ENCODE data around the gene MTMR11. TPM values are rescaled to one million over a fixed set of nuclear protein-coding genes. Genes with fewer than 3 reads are reported as not detected.

MTMR11 gene
- polyA plus RNA-seq, 3 donors = 53.1 to 152 (median 54.6) TPM

- Mint-ChIP-seq H3K4me3 (peak overlapping the region in 1 of 2 donors; percentile 68), H3K36me3 (peaks cover 0 to 2% of the 10 kb centered on the region in 2 donors), H3K4me1 (no peaks in the 10 kb centered on the region), H3K9me3 (peaks cover 0 to 11% (median 3%) of the 10 kb centered on the region in 7 donors), H3K27me3 (ENCODE audit: low read depth in 3 of 3) (peaks cover 88 to 93% (median 91%) of the 10 kb centered on the region in 3 donors), H3K27ac (no peak overlapping the region)
- H3K4me2 ChIP-seq (replicated peaks; ENCODE audit: extremely low read depth, low read length, poor library complexity, severe bottlenecking) = no peak overlapping the region
- no peak for DNase-seq
- no peaks in the 10 kb centered on the region for H3K4me1 ChIP-seq (ENCODE audit: control insufficient read depth in 1 of 2, insufficient read depth in 2 of 2, low read length in 2 of 2)
- H3K27ac ChIP-seq (ENCODE audit: low read depth in 1 of 2, low read length in 2 of 2) = no peak overlapping the region
- no peaks in the 10 kb centered on the region for H3K79me2 ChIP-seq (ENCODE audit: insufficient read depth, low read length)
- no peak overlapping the region for H3K9ac ChIP-seq (ENCODE audit: insufficient read depth, low read length, poor library complexity, severe bottlenecking)
- H3K27me3 ChIP-seq (ENCODE audit: control insufficient read depth in 2 of 2, insufficient read depth in 2 of 2, low read length in 2 of 2) = peaks cover 74 to 93% of the 10 kb centered on the region in 2 donors
- TF ChIP-seq CTCF (IDR thresholded peaks at IDR 0.05) = no peak
- intact Hi-C loops (cut with micrococcal nuclease) = loop anchor here in 1 of 2 donors (10.0 kb wide), 1 partner anchor 45 kb away; no protein-coding TSS in a partner anchor
- no peaks in the 10 kb centered on the region for H4K20me1 ChIP-seq (ENCODE audit: insufficient read depth, low read length)
- H2AFZ ChIP-seq (ENCODE audit: insufficient read depth, low read depth, low read length, poor library complexity, severe bottlenecking) = no peak overlapping the region
- WGBS (ENCODE audit: insufficient coverage) = 100% methylated on average over 2 of the region's 3 CpGs
- H3K36me3 ChIP-seq (replicated peaks in 1 of 2; ENCODE audit: control insufficient read depth in 1 of 2, insufficient read depth in 2 of 2, low read length in 2 of 2) = no peaks in the 10 kb centered on the region
- H3K9me3 ChIP-seq (replicated peaks in 1 of 2; ENCODE audit: control insufficient read depth in 1 of 2, insufficient read depth in 1 of 2, low read length in 2 of 2) = peaks cover 0 to 7% of the 10 kb centered on the region in 2 donors
- H3K4me3 ChIP-seq (replicated peaks in 1 of 3; ENCODE audit: low read depth in 2 of 3, low read length in 3 of 3) = no peak overlapping the region
Measured at GRCh38 chr1:149979972-149980540, 43.4 kb upstream of the MTMR11 start.

- no peak for TF ChIP-seq CTCF (IDR thresholded peaks at IDR 0.05)
- Mint-ChIP-seq H3K27ac (no peak overlapping the region), H3K27me3 (ENCODE audit: low read depth in 3 of 3) (peaks cover 88 to 93% (median 90%) of the 10 kb centered on the region in 3 donors), H3K36me3 (peaks cover 0 to 2% of the 10 kb centered on the region in 2 donors), H3K4me3 (peak overlapping the region in 1 of 2 donors; percentile 68), H3K4me1 (no peaks in the 10 kb centered on the region), H3K9me3 (peaks cover 0 to 8% (median 3%) of the 10 kb centered on the region in 7 donors)
- H3K4me3 ChIP-seq (replicated peaks in 1 of 3; ENCODE audit: low read depth in 2 of 3, low read length in 3 of 3) = no peak overlapping the region
- H3K9ac ChIP-seq (ENCODE audit: insufficient read depth, low read length, poor library complexity, severe bottlenecking) = no peak overlapping the region
- peaks cover 71 to 92% of the 10 kb centered on the region in 2 donors for H3K27me3 ChIP-seq (ENCODE audit: control insufficient read depth in 2 of 2, insufficient read depth in 2 of 2, low read length in 2 of 2)
- H4K20me1 ChIP-seq (ENCODE audit: insufficient read depth, low read length) = no peaks in the 10 kb centered on the region
- H3K4me1 ChIP-seq (ENCODE audit: control insufficient read depth in 1 of 2, insufficient read depth in 2 of 2, low read length in 2 of 2) = no peaks in the 10 kb centered on the region
- no peaks in the 10 kb centered on the region for H3K79me2 ChIP-seq (ENCODE audit: insufficient read depth, low read length)
- DNase-seq = no peak
- no peak overlapping the region for H2AFZ ChIP-seq (ENCODE audit: insufficient read depth, low read depth, low read length, poor library complexity, severe bottlenecking)
- no peak overlapping the region for H3K4me2 ChIP-seq (replicated peaks; ENCODE audit: extremely low read depth, low read length, poor library complexity, severe bottlenecking)
- H3K27ac ChIP-seq (ENCODE audit: low read depth in 1 of 2, low read length in 2 of 2) = no peak overlapping the region
- WGBS (ENCODE audit: insufficient coverage) = 100% methylated on average over 1 of the region's 2 CpGs
- H3K9me3 ChIP-seq (replicated peaks in 1 of 2; ENCODE audit: control insufficient read depth in 1 of 2, insufficient read depth in 1 of 2, low read length in 2 of 2) = peaks cover 0 to under 1% of the 10 kb centered on the region in 2 donors
- intact Hi-C loops (cut with micrococcal nuclease) = loop anchor here in 1 of 2 donors (10.0 kb wide), 1 partner anchor 45 kb away; no protein-coding TSS in a partner anchor
- no peaks in the 10 kb centered on the region for H3K36me3 ChIP-seq (replicated peaks in 1 of 2; ENCODE audit: control insufficient read depth in 1 of 2, insufficient read depth in 2 of 2, low read length in 2 of 2)
Measured at GRCh38 chr1:149979245-149979971, 42.7 kb upstream of the MTMR11 start.
